Stimulated activated naive CD8-positive, alpha-beta T cell treated with anti-CD3 and anti-CD28 coated beads, Interleukin-15, amount 100 ng/mL, for 72 hours (primary cell): ENCODE data around the gene MORC2.
A peak's percentile ranks its signal among the peaks of the same experiment; 100 is the strongest.

Experiments
- ATAC-seq: fragments of 150-1000 bp; cut with Tn5 transposase; 2 replicates; pipeline ENCODE4 v1.10.0; 2021; ENCODE audit warnings: mild to moderate bottlenecking, moderate library complexity
- DNase-seq, 2 donors: peaks; one replicate each; pipeline ENCODE4 v3.0.0; 2021 to 2022
- H3K27ac Mint-ChIP-seq, 2 donors: one replicate each; pipeline ENCODE4 v1.8.0; 2022; ENCODE audit warnings: mild to moderate bottlenecking in 2 of 2, mixed read lengths in 2 of 2, moderate library complexity in 2 of 2
- H3K27me3 Mint-ChIP-seq: one replicate; pipeline ENCODE4 v1.8.0; 2022; ENCODE audit warnings: mixed read lengths
- H3K4me1 Mint-ChIP-seq: one replicate; pipeline ENCODE4 v1.8.0; 2022; ENCODE audit warnings: mild to moderate bottlenecking, mixed read lengths
- H3K4me3 Mint-ChIP-seq, 2 donors: one replicate each; pipeline ENCODE4 v1.8.0; 2022; ENCODE audit warnings: mild to moderate bottlenecking in 2 of 2, mixed read lengths in 2 of 2, moderate library complexity in 1 of 2
- H3K9me3 Mint-ChIP-seq, 2 donors: one replicate each; pipeline ENCODE4 v1.8.0; 2022; ENCODE audit warnings: mixed read lengths in 2 of 2

The MORC2 gene

DNA sequence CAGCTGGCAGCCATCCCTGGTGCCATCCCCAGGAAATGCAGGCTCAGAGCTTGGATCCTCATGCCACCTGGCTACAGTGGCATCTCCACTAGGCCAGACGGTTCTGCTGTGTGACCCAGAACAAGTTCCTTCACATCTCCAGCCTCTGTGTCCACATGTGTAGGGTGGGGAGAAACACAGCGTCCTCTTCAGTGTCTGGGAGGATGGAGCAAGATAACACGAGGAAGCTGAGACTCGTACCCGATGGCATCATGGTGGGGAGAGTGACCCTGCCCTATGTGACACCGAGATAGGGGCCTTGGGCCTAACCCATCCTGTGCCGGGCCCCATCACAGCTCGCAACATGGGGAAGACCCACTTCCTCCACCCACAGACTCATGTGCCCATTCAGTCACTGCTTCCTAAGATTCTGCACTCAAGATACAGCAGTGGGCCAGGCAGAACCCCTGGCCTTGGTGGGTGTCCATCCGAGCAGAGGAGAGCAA lies 78.5 kb downstream of the MORC2 start:
- Mint-ChIP-seq H3K27ac (no peak overlapping the region), H3K4me1 (peaks cover 32% of the 10 kb centered on the region), H3K4me3 (no peak overlapping the region), H3K27me3 (no peaks in the 10 kb centered on the region), H3K9me3 (no peaks in the 10 kb centered on the region)
- ATAC-seq (no peak), DNase-seq (no peak)

DNA sequence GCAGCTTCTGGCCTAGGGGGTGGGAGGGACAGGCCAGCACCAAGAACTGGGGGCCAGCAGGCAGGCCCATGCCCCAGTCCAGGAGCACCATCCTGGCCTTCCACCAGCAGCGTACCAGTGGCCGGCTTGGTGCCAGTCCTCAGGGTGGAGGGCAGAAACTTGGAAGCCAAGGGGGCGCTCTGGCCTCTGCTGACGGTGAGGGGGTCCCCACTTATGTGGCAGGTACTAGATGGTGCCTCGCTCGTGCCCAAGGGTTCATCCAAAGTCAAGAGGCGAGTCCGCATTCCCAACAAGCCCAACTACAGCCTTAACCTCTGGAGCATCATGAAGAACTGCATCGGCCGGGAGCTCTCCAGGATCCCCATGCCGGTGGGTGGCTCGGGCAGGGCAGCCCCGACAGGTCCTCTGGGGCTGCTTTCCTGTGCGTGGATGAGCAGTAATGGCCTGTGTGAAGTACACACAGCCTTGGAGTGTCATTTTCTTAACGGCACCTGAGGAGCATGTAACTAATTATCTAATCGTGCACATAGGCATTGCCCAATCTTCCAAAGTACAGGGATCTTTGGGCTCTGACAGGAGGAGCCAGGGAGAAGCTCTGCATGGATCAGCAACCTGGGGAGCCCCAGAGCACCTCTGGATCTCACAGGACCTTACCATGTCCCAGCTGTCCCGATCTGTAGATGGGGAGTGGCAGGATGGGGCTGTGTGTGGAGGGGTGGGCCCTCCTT lies 79.1 kb downstream of the MORC2 start:
- no peak for DNase-seq
- ATAC-seq, result no peak
- Mint-ChIP-seq H3K4me3 (no peak overlapping the region), H3K27me3 (no peaks in the 10 kb centered on the region), H3K9me3 (no peaks in the 10 kb centered on the region), H3K4me1 (peaks cover 31% of the 10 kb centered on the region), H3K27ac (no peak overlapping the region)

- Mint-ChIP-seq H3K27ac (peak overlapping the region in 1 of 2 donors; percentile 72), H3K9me3 (no peaks in the 10 kb centered on the region), H3K4me1 (peaks cover 15% of the 10 kb centered on the region), H3K4me3 (no peak overlapping the region), H3K27me3 (no peaks in the 10 kb centered on the region)
- ATAC-seq (no peak), DNase-seq (no peak)
These were observed 80.7 kb downstream of the MORC2 start for GRCh38 chr22:30887861-30888260.

DNA sequence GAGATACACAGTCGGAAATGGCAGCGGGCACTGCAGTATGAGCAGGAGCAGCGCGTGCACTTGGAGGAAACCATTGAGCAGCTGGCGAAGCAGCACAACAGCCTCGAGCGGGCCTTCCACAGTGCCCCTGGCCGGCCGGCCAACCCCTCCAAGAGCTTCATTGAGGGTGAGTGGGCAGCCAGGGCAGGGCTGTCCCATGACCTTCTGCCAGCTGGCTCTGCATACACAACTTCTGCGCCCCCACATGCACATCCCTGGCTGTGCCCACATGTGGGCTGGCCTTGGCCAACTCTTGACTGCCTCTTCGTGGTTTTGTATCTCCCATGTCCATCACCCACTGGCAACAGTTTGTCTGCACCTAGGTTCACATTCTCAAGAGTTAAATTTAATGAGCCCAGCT lies 81.1 kb downstream of the MORC2 start:
- peaks cover 11% of the 10 kb centered on the region for H3K4me1 Mint-ChIP-seq
- DNase-seq, result no peak
- H3K27ac Mint-ChIP-seq, result no peak overlapping the region
- H3K27me3 Mint-ChIP-seq, result no peaks in the 10 kb centered on the region
- no peaks in the 10 kb centered on the region for H3K9me3 Mint-ChIP-seq
- no peak for ATAC-seq
- H3K4me3 Mint-ChIP-seq, result no peak overlapping the region

- no peak overlapping the region for H3K4me3 Mint-ChIP-seq
- ATAC-seq, result no peak
These were observed 83.0 kb downstream of the MORC2 start for GRCh38 chr22:30885591-30885990.

GRCh38 chr22:30885001-30885366 lies 83.6 kb downstream of the MORC2 start:
- no peaks in the 10 kb centered on the region for H3K4me1 Mint-ChIP-seq
- no peak overlapping the region for H3K4me3 Mint-ChIP-seq
- H3K27ac Mint-ChIP-seq, result peak overlapping the region in 1 of 2 donors; percentile 34
- no peak for ATAC-seq
- H3K9me3 Mint-ChIP-seq, result no peaks in the 10 kb centered on the region
- no peak for DNase-seq
- H3K27me3 Mint-ChIP-seq, result no peaks in the 10 kb centered on the region

More at GRCh38 chr22:30885591-30885990, 83.0 kb downstream of the MORC2 start:
- no peak for DNase-seq
- no peaks in the 10 kb centered on the region for H3K4me1 Mint-ChIP-seq
- peak overlapping the region in 1 of 2 donors; percentile 31 for H3K27ac Mint-ChIP-seq
- no peaks in the 10 kb centered on the region for H3K27me3 Mint-ChIP-seq
- no peaks in the 10 kb centered on the region for H3K9me3 Mint-ChIP-seq

DNA sequence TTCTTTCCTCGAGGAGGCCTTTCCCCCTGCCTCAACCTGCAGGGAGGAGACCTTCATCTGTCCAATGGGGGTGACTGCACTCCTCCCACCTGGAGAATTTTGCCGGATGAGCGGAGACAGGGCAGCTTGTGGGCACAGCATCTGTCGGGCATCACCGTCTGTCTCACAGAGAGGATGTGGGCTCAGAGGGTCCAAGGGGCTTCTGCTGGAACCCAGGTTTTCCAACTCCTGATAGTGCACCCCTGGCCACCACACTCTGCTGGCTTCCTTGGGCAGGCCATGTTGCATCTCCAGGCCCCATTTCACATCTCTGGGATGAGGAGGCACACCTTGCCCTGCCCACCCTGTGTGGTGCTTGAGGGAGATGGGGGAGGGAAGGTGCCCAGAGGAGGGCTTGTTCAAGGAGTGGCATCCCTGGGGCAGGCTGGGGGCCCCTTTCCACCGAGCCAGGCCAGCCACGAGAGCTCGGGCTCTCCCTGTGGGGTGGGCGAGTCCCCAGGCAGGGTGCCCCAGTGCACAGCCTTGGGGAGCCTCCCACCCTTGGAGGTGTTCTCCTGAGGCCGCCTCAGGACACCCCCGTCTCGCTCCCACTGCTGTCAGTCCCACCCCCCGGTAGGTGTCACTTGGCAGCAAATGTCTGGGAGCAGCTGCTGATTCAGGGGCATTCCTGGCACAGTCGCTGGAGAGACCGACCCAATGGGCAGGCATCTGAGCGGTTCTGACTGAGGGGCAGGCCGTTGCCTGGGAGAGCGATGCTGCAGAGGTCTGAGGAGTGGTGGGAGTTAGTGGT lies 84.2 kb downstream of the MORC2 start:
- no peak for ATAC-seq
- no peaks in the 10 kb centered on the region for H3K27me3 Mint-ChIP-seq

DNA sequence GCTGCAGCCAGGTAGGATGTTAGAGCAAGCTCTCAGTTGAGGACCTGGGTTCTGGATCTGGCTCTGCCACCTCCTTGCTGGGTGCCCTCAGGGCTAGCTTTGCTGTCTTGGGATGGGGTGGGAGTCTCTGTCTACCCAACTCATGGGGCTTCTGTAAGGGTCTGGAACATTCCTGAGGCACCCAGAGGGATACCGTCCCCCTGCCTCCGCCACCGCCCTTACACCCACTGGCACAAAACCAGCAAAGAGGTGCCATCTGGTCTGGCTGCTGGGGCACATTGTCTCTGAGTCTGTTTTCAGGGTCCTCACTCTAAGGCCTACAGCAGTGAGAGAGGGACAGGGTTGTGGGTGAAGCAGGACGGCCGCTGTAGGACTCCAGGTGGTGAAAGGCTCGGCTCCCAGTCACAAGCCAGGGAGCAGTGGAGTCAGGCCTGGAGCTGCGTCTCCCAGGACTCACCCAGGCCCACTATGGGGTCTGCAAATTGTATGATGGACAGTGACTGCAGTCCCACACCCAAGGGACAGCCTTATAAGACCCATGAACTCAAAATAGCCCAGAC lies 84.9 kb downstream of the MORC2 start:
- no peaks in the 10 kb centered on the region for H3K9me3 Mint-ChIP-seq
- DNase-seq (no peak), ATAC-seq (no peak)
- no peaks in the 10 kb centered on the region for H3K4me1 Mint-ChIP-seq
- no peaks in the 10 kb centered on the region for H3K27me3 Mint-ChIP-seq
- no peak overlapping the region for H3K4me3 Mint-ChIP-seq
- H3K27ac Mint-ChIP-seq, result no peak overlapping the region

More for the DNA sequence above, 84.2 kb downstream of the MORC2 start:
- H3K9me3 Mint-ChIP-seq, result no peaks in the 10 kb centered on the region
- no peaks in the 10 kb centered on the region for H3K4me1 Mint-ChIP-seq
- peak overlapping the region; percentile 61 to 87 for H3K27ac Mint-ChIP-seq
- no peak for DNase-seq
- H3K4me3 Mint-ChIP-seq, result no peak overlapping the region

- Mint-ChIP-seq H3K4me3 (no peak overlapping the region), H3K27ac (peak overlapping the region in 1 of 2 donors; percentile 48), H3K9me3 (no peaks in the 10 kb centered on the region), H3K4me1 (no peaks in the 10 kb centered on the region), H3K27me3 (no peaks in the 10 kb centered on the region)
- no peak for ATAC-seq
- DNase-seq, result no peak
These were observed 85.5 kb downstream of the MORC2 start for GRCh38 chr22:30882974-30883533.

DNA sequence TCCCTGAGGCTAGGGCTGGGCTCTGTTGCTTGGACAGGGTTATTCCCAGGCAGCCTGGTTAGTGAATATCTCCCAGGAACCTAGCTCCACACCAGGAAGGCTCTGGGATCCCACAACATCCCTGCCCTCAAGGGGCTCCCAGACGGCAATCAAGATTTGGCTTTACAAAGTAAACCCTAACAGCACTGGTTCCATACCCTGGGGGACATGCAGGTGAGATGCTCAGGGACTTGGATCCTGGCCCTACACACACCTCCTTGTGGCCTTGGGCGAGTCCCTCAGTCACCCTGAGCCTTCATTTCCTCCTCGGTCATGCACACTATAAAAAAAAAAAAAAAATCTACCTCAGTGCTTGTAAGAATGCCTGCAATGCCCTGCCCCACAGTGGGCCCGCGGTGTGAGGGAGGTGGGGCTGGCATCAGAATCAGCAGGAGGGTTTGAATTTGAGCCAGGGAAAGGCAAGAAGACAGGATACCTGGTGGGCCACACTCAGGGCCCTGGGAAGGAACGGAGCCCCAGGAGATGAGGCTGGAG lies 86.3 kb downstream of the MORC2 start:
- DNase-seq, result no peak
- Mint-ChIP-seq H3K27ac (no peak overlapping the region), H3K4me1 (no peaks in the 10 kb centered on the region), H3K9me3 (no peaks in the 10 kb centered on the region), H3K4me3 (no peak overlapping the region), H3K27me3 (no peaks in the 10 kb centered on the region)
- ATAC-seq, result no peak

- Mint-ChIP-seq H3K27ac (no peak overlapping the region), H3K9me3 (no peaks in the 10 kb centered on the region), H3K4me1 (no peaks in the 10 kb centered on the region), H3K4me3 (no peak overlapping the region), H3K27me3 (no peaks in the 10 kb centered on the region)
- no peak for DNase-seq
- no peak for ATAC-seq
These were observed 87.0 kb downstream of the MORC2 start for GRCh38 chr22:30881361-30882183.

- ATAC-seq (no peak), DNase-seq (no peak)
- H3K27me3 Mint-ChIP-seq, result no peaks in the 10 kb centered on the region
- H3K4me1 Mint-ChIP-seq, result no peaks in the 10 kb centered on the region
- no peak overlapping the region for H3K4me3 Mint-ChIP-seq
- H3K27ac Mint-ChIP-seq, result no peak overlapping the region
- H3K9me3 Mint-ChIP-seq, result no peaks in the 10 kb centered on the region
These were observed 87.7 kb downstream of the MORC2 start for GRCh38 chr22:30880847-30881246.

GRCh38 chr22:30880181-30880601 lies 88.4 kb downstream of the MORC2 start:
- no peak overlapping the region for H3K4me3 Mint-ChIP-seq
- no peaks in the 10 kb centered on the region for H3K4me1 Mint-ChIP-seq
- ATAC-seq (no peak), DNase-seq (no peak)
- no peak overlapping the region for H3K27ac Mint-ChIP-seq
- H3K9me3 Mint-ChIP-seq, result no peaks in the 10 kb centered on the region
- H3K27me3 Mint-ChIP-seq, result no peaks in the 10 kb centered on the region

DNA sequence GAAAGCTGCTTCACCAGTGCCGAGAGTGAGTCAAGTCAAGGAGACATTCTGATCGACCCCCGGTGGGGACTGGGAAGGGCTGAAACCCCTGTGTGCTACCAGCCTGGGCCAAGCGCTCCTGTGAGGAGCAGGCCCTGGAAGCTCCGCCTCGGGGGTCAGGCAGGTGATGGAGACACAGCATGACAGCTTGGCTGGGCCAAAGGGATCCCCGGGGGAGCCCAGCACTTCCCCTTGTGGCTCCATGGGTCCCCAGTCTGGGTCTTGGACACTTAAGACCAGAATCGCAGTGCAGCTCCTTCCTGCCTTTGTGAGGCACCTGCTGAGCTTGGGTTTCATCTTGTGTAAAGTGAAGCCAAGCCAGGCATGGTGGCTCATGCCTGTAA lies 89.2 kb downstream of the MORC2 start:
- Mint-ChIP-seq H3K27me3 (no peaks in the 10 kb centered on the region), H3K4me3 (no peak overlapping the region), H3K9me3 (no peaks in the 10 kb centered on the region), H3K4me1 (no peaks in the 10 kb centered on the region), H3K27ac (peak overlapping the region in 1 of 2 donors; percentile 42)
- ATAC-seq (no peak), DNase-seq (no peak)
